ENCODE measurements around the gene MRM3. TPM values are rescaled to one million over a fixed set of nuclear protein-coding genes. Genes with fewer than 3 reads are reported as not detected.
"Not testable (repeated sequence)": the region's sequence is repeated elsewhere in the genome, so short reads cannot be mapped to it uniquely, and the experiment has no call there.

Gene MRM3
- total RNA-seq, 1 donor = 10.8 TPM

- no peak for DNase-seq (ENCODE audit: low read depth)
- TF ChIP-seq CTCF (IDR thresholded peaks at IDR 0.05; ENCODE audit: insufficient read depth, low read depth, low read length) = no peak
- no peak overlapping the region for H3K4me3 ChIP-seq (ENCODE audit: low read depth, low read length)
Measured at GRCh38 chr17:819251-819650, 37.1 kb downstream of the MRM3 start.

GRCh38 chr17:823501-823902, 41.3 kb downstream of the MRM3 start:
- TF ChIP-seq CTCF (IDR thresholded peaks at IDR 0.05; ENCODE audit: insufficient read depth, low read depth, low read length) = no peak
- DNase-seq (ENCODE audit: low read depth) = no peak
- no peak overlapping the region for H3K4me3 ChIP-seq (ENCODE audit: low read depth, low read length)

- no peak overlapping the region for H3K4me3 ChIP-seq (ENCODE audit: low read depth, low read length)
- no peak for TF ChIP-seq CTCF (IDR thresholded peaks at IDR 0.05; ENCODE audit: insufficient read depth, low read depth, low read length)
- DNase-seq (ENCODE audit: low read depth) = no peak
Measured at GRCh38 chr17:824378-824777, 42.2 kb downstream of the MRM3 start.

GRCh38 chr17:825216-825615, 43.1 kb downstream of the MRM3 start:
- H3K4me3 ChIP-seq (ENCODE audit: low read depth, low read length) = no peak overlapping the region
- DNase-seq (ENCODE audit: low read depth) = no peak
- no peak for TF ChIP-seq CTCF (IDR thresholded peaks at IDR 0.05; ENCODE audit: insufficient read depth, low read depth, low read length)

GRCh38 chr17:826778-827177, 44.6 kb downstream of the MRM3 start:
- no peak for DNase-seq (ENCODE audit: low read depth)
- no peak for TF ChIP-seq CTCF (IDR thresholded peaks at IDR 0.05; ENCODE audit: insufficient read depth, low read depth, low read length)
- H3K4me3 ChIP-seq (ENCODE audit: low read depth, low read length) = no peak overlapping the region

GRCh38 chr17:828761-829160, 46.6 kb downstream of the MRM3 start:
- no peak overlapping the region for H3K4me3 ChIP-seq (ENCODE audit: low read depth, low read length)
- no peak for TF ChIP-seq CTCF (IDR thresholded peaks at IDR 0.05; ENCODE audit: insufficient read depth, low read depth, low read length)
- no peak for DNase-seq (ENCODE audit: low read depth)

DNA sequence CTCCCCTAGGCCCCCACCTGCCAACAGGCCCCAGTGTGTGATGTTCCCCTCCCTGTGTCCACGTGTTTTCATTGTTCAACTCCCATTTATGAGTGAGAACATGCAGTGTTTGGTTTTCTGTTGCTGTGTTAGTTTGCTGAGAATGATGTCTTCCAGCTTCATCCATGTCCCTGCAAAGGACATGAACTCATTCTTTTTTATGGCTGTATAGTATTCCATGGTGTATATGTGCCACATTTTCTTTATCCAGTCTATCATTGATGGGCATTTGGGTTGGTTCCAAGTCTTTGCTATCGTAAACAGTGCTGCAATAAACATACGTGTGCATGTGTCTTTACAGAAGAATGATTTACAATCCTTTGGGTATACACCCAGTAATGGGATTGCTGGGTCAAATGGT, 47.5 kb downstream of the MRM3 start:
- H3K4me3 ChIP-seq (ENCODE audit: low read depth, low read length); DNase-seq (ENCODE audit: low read depth): not testable (repeated sequence)

All from fibroblast of villous mesenchyme (primary cell).